NCI-H345 (cell line): ENCODE measurements around the gene DESI1.
"Not testable (repeated sequence)": the region's sequence is repeated elsewhere in the genome, so short reads cannot be mapped to it uniquely, and the experiment has no call there.

Source experiments
- DNase-seq: peaks from one replicate; lab custom pipeline; 2025; lab: John Stamatoyannopoulos, UW

The DESI1 gene

GRCh38 chr22:41620589-41621098 lies at the start of gene DESI1:
Gene DESI1, minus strand, starts transcription at chr22:41621043. Its CDS starts 204 bp downstream, at chr22:41620839.
- no peak for DNase-seq

- no peak for DNase-seq
These were observed 48.4 kb upstream of the DESI1 start for GRCh38 chr22:41668971-41669911.

GRCh38 chr22:41664951-41665350 lies 44.1 kb upstream of the DESI1 start:
- no peak for DNase-seq

- no peak for DNase-seq
These were observed 43.6 kb upstream of the DESI1 start for GRCh38 chr22:41664490-41664889.

GRCh38 chr22:41663594-41663993 lies 42.8 kb upstream of the DESI1 start:
- DNase-seq = not testable (repeated sequence)

GRCh38 chr22:41661713-41662112 lies 40.9 kb upstream of the DESI1 start:
- DNase-seq = no peak

GRCh38 chr22:41661088-41661487 lies 40.2 kb upstream of the DESI1 start:
- no peak for DNase-seq

- no peak for DNase-seq
These were observed 39.6 kb upstream of the DESI1 start for GRCh38 chr22:41660416-41660815.

- DNase-seq = no peak
These were observed 39.1 kb upstream of the DESI1 start for GRCh38 chr22:41659941-41660340.

- no peak for DNase-seq
These were observed 38.0 kb upstream of the DESI1 start for GRCh38 chr22:41658869-41659268.

GRCh38 chr22:41657709-41658108 lies 36.9 kb upstream of the DESI1 start:
- no peak for DNase-seq

GRCh38 chr22:41656556-41656955 lies 35.7 kb upstream of the DESI1 start:
- no peak for DNase-seq

GRCh38 chr22:41654322-41654721 lies 33.5 kb upstream of the DESI1 start:
- no peak for DNase-seq

- no peak for DNase-seq
These were observed 30.0 kb upstream of the DESI1 start for GRCh38 chr22:41650821-41651220.

GRCh38 chr22:41650229-41650628 lies 29.4 kb upstream of the DESI1 start:
- DNase-seq = no peak

- DNase-seq = no peak
These were observed 27.6 kb upstream of the DESI1 start for GRCh38 chr22:41648432-41648831.

GRCh38 chr22:41647771-41648170 lies 26.9 kb upstream of the DESI1 start:
- no peak for DNase-seq

- DNase-seq = no peak
These were observed 21.7 kb upstream of the DESI1 start for GRCh38 chr22:41642331-41643110.

GRCh38 chr22:41641854-41642253 lies 21.0 kb upstream of the DESI1 start:
- DNase-seq = no peak

- no peak for DNase-seq
These were observed 17.9 kb upstream of the DESI1 start for GRCh38 chr22:41638748-41639147.

GRCh38 chr22:41638124-41638523 lies 17.3 kb upstream of the DESI1 start:
- no peak for DNase-seq

GRCh38 chr22:41637623-41638022 lies 16.8 kb upstream of the DESI1 start:
- DNase-seq = not testable (repeated sequence)

GRCh38 chr22:41636467-41636866 lies 15.6 kb upstream of the DESI1 start:
- no peak for DNase-seq
